ENCODE data around the gene DCLK1. TPM values are rescaled to one million over a fixed set of nuclear protein-coding genes. Genes with fewer than 3 reads are reported as not detected.

DCLK1 gene
- total RNA-seq, 4 donors from 2014 or later, result 10.0 to 41.1 (median 19.5) TPM

- no peak for DNase-seq (ENCODE audit: low spot score in 2 of 2)
- no peak overlapping the region for H3K4me3 ChIP-seq (ENCODE audit: low read depth, poor library complexity, severe bottlenecking)
- 48 to 51% methylated on average over 5 of the region's 5 CpGs for WGBS, 2 donors
- no peak for TF ChIP-seq CTCF (IDR thresholded peaks at IDR 0.05)
- no peak for TF ChIP-seq POLR2A (IDR thresholded peaks at IDR 0.05)
- intact Hi-C loops (cut with DNase I; ENCODE audit: low total_unique reads), result no loop called here
Observed at GRCh38 chr13:36006894-36007675, 124.1 kb downstream of the DCLK1 start.

DNA sequence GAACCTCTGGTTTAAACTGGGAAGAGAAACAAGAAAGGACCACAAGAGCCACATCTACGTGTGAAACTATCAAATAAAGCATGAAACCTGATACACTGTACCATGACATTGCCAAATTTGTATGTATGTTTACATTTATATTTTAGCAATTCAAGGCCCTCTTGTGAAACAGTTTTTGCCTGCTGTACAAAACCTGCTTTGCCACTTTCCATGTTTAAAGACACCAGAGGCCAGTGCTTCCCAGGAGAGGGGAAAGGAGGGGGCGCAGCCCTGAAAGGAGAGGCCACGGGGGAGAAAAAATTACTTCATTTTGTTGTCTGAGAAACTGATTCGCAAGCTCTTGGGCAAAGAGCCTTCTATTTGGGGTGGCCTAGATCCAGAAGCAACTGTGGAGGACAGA, 124.8 kb downstream of the DCLK1 start:
- DNase-seq (ENCODE audit: low spot score in 2 of 2), result no peak
- no peak overlapping the region for H3K4me3 ChIP-seq (ENCODE audit: low read depth, poor library complexity, severe bottlenecking)
- intact Hi-C loops (cut with DNase I; ENCODE audit: low total_unique reads), result no loop called here
- TF ChIP-seq POLR2A (IDR thresholded peaks at IDR 0.05) (no peak), CTCF (IDR thresholded peaks at IDR 0.05) (no peak)
- WGBS, 2 donors, result 39 to 43% methylated on average over 4 of the region's 4 CpGs

DNA sequence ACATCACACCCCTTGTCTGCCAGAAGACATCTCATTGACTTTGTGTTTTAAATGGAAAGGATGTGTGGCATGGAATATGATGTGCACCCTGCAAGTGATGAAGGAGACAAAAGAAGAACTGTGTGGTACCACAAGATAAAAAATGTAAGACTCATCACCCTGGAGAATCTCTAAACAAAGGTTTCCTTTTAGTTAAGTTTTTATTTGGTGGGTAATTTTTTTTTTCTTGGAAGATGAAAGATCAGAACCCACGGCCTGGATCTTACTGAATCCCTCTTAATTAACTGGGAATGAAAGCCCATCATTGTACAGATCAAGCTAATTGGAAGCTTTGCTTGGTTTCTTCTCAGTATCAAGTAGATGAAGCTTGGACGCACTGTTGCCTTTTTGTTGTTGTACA, 129.6 kb downstream of the DCLK1 start:
- no peak for DNase-seq (ENCODE audit: low spot score in 2 of 2)
- intact Hi-C loops (cut with DNase I; ENCODE audit: low total_unique reads), result no loop called here
- WGBS, 2 donors, result 66 to 72% methylated on average over 2 of the region's 2 CpGs
- H3K4me3 ChIP-seq (ENCODE audit: low read depth, poor library complexity, severe bottlenecking), result no peak overlapping the region
- TF ChIP-seq CTCF (IDR thresholded peaks at IDR 0.05) (no peak), POLR2A (IDR thresholded peaks at IDR 0.05) (no peak)

GRCh38 chr13:36000028-36000427, 131.2 kb downstream of the DCLK1 start:
- 82 to 83% methylated on average over 2 of the region's 2 CpGs for WGBS, 2 donors
- H3K4me3 ChIP-seq (ENCODE audit: low read depth, poor library complexity, severe bottlenecking), result no peak overlapping the region
- TF ChIP-seq CTCF (IDR thresholded peaks at IDR 0.05), result no peak
- TF ChIP-seq POLR2A (IDR thresholded peaks at IDR 0.05), result no peak
- DNase-seq (ENCODE audit: low spot score in 2 of 2), result no peak
- intact Hi-C loops (cut with DNase I; ENCODE audit: low total_unique reads), result no loop called here

DNA sequence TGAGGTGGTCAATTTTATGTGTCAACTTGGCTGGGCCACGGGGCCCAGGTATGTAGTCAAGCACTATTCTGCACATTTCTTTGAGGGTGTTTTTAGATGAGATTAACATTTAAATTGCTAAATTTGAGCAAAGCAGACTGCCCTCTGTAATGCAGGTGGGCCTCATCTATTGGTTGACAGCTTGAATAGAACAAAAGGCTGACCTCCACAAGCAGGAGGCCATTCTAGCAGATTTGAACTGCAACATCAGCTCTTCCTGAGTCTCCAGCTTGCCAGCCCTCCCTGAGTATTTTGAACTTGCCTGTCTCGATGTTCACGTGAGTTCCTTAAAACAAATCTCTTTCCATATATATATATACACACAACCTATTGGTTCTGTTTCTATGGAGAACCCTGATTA, 134.8 kb downstream of the DCLK1 start:
- intact Hi-C loops (cut with DNase I; ENCODE audit: low total_unique reads), result no loop called here
- 90% methylated on average over 3 of the region's 3 CpGs for WGBS, 2 donors
- TF ChIP-seq CTCF (IDR thresholded peaks at IDR 0.05), result no peak
- no peak for TF ChIP-seq POLR2A (IDR thresholded peaks at IDR 0.05)
- no peak for DNase-seq (ENCODE audit: low spot score in 2 of 2)
- H3K4me3 ChIP-seq (ENCODE audit: low read depth, poor library complexity, severe bottlenecking), result no peak overlapping the region

GRCh38 chr13:35995136-35995535, 136.0 kb downstream of the DCLK1 start:
- intact Hi-C loops (cut with DNase I; ENCODE audit: low total_unique reads), result no loop called here
- 60 to 64% methylated on average over 2 of the region's 2 CpGs for WGBS, 2 donors

More at GRCh38 chr13:35995136-35995535, 136.0 kb downstream of the DCLK1 start:
- DNase-seq (ENCODE audit: low spot score in 2 of 2), result no peak
- no peak for TF ChIP-seq POLR2A (IDR thresholded peaks at IDR 0.05)
- no peak for TF ChIP-seq CTCF (IDR thresholded peaks at IDR 0.05)
- H3K4me3 ChIP-seq (ENCODE audit: low read depth, poor library complexity, severe bottlenecking), result no peak overlapping the region

Data from lower leg skin (tissue), 4 donors.